Measurements from ENCODE around the gene RAC3.

The RAC3 gene

DNA sequence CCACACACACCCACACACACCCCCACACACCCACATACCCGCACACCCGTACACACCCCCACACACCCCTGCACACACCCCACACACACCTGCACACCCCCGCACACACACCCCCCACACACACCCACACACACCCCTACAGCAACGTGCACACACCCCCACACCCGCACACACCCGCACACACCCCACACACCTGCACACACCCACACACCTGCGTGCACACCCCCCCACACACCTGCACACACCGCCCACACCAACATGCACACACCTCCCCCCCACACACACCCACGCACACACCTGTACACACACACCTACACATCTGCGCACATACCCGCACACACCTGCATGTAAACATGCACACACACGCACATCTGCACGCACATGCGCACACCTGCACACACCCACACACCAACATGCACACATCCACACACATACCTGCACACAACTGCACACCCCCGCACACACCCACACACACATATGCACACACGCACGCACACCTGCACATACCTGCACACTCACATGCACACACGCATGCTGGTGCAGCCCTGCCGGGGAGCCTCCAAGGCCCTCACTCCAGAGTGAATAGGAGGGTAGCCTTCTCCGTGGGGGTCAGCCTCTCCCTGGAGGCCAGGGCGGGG, 46.6 kb upstream of the RAC3 start:
- no peaks in the 10 kb centered on the region for H3K9me2 ChIP-seq (ENCODE audit: low read depth, low read length)
- no peaks in the 10 kb centered on the region for H3F3A ChIP-seq (ENCODE audit: insufficient read depth, low read length)
- no peaks in the 10 kb centered on the region for H3K4me1 ChIP-seq (ENCODE audit: insufficient read depth, low read length, severe bottlenecking)
- H3K36me3 ChIP-seq (ENCODE audit: insufficient read depth, low read length): peaks cover 34% of the 10 kb centered on the region
- H3K4me2 ChIP-seq (ENCODE audit: low read length): no peak overlapping the region
- no peaks in the 10 kb centered on the region for H4K20me1 ChIP-seq (ENCODE audit: insufficient read depth, low read length)
- H3K27me3 ChIP-seq (ENCODE audit: insufficient read depth, low read length): no peaks in the 10 kb centered on the region
- no peak overlapping the region for H2AFZ ChIP-seq (ENCODE audit: low read length)
- no peak overlapping the region for H3K9ac ChIP-seq (ENCODE audit: low read length)
- TF ChIP-seq CTCF (IDR thresholded peaks at IDR 0.05; ENCODE audit: low read length) (no peak), EZH2 (IDR thresholded peaks at IDR 0.05; ENCODE audit: borderline replicate concordance, low read length) (no peak)
- no peaks in the 10 kb centered on the region for H3K9me3 ChIP-seq (ENCODE audit: low read length)
- no peaks in the 10 kb centered on the region for H3K79me2 ChIP-seq (ENCODE audit: insufficient read depth, low read length)
- no peak overlapping the region for H3K27ac ChIP-seq (ENCODE audit: low read depth, low read length, poor library complexity, severe bottlenecking)
- H3K4me3 ChIP-seq (ENCODE audit: low read depth, low read length, poor library complexity, severe bottlenecking): no peak overlapping the region

GRCh38 chr17:81986606-81987005, 44.9 kb upstream of the RAC3 start:
- H3K9ac ChIP-seq (ENCODE audit: low read length): no peak overlapping the region
- H3K79me2 ChIP-seq (ENCODE audit: insufficient read depth, low read length): no peaks in the 10 kb centered on the region
- no peaks in the 10 kb centered on the region for H3K27me3 ChIP-seq (ENCODE audit: insufficient read depth, low read length)
- H3K4me1 ChIP-seq (ENCODE audit: insufficient read depth, low read length, severe bottlenecking): no peaks in the 10 kb centered on the region
- no peaks in the 10 kb centered on the region for H3K9me2 ChIP-seq (ENCODE audit: low read depth, low read length)
- H3K4me3 ChIP-seq (ENCODE audit: low read depth, low read length, poor library complexity, severe bottlenecking): no peak overlapping the region
- H3K9me3 ChIP-seq (ENCODE audit: low read length): no peaks in the 10 kb centered on the region
- no peaks in the 10 kb centered on the region for H3F3A ChIP-seq (ENCODE audit: insufficient read depth, low read length)
- peaks cover 30% of the 10 kb centered on the region for H3K36me3 ChIP-seq (ENCODE audit: insufficient read depth, low read length)
- H4K20me1 ChIP-seq (ENCODE audit: insufficient read depth, low read length): no peaks in the 10 kb centered on the region
- no peak overlapping the region for H3K4me2 ChIP-seq (ENCODE audit: low read length)
- no peak overlapping the region for H3K27ac ChIP-seq (ENCODE audit: low read depth, low read length, poor library complexity, severe bottlenecking)
- TF ChIP-seq CTCF (IDR thresholded peaks at IDR 0.05; ENCODE audit: low read length): no peak
- TF ChIP-seq EZH2 (IDR thresholded peaks at IDR 0.05; ENCODE audit: borderline replicate concordance, low read length): no peak
- H2AFZ ChIP-seq (ENCODE audit: low read length): no peak overlapping the region

DNA sequence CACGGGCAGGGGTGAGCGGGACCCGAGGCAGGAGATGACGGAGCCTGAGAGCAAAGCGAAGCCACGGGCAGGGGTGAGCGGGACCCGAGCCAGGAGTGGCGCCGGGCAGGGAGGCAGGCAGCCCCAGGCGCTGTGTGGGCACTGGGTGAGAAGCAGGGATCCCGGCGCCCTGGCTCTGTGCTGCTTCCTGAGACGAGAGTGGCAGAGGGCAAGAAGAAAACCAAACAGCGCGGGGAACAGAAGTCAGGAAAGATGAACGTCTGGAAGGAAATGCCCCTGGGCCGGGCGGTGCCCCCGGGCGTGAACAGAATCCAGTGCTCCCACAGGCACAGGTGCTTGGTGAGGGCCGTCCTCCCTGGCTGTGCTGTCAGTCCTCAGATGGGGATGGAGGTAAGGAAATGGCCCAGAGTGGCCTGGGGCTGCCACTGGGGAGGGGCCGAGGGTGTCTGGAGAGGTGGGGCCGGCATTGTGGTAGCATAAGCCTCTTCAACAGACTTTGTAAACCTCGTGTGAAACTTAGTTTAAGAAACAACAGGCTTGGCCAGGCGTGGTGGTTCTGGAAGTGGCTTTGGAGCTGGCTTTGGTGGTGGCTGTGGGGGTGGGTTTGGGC, 44.2 kb upstream of the RAC3 start:
- Histone ChIP-seq H3K4me1 (ENCODE audit: insufficient read depth, low read length, severe bottlenecking) (no peaks in the 10 kb centered on the region), H3K79me2 (ENCODE audit: insufficient read depth, low read length) (no peaks in the 10 kb centered on the region), H3K4me2 (ENCODE audit: low read length) (no peak overlapping the region), H2AFZ (ENCODE audit: low read length) (no peak overlapping the region), H3K27me3 (ENCODE audit: insufficient read depth, low read length) (no peaks in the 10 kb centered on the region), H3K9me2 (ENCODE audit: low read depth, low read length) (no peaks in the 10 kb centered on the region), H3K9ac (ENCODE audit: low read length) (no peak overlapping the region), H3F3A (ENCODE audit: insufficient read depth, low read length) (no peaks in the 10 kb centered on the region), H3K27ac (ENCODE audit: low read depth, low read length, poor library complexity, severe bottlenecking) (no peak overlapping the region), H3K36me3 (ENCODE audit: insufficient read depth, low read length) (peaks cover 30% of the 10 kb centered on the region), H3K4me3 (ENCODE audit: low read depth, low read length, poor library complexity, severe bottlenecking) (no peak overlapping the region), H3K9me3 (ENCODE audit: low read length) (no peaks in the 10 kb centered on the region), H4K20me1 (ENCODE audit: insufficient read depth, low read length) (no peaks in the 10 kb centered on the region)
- no peak for TF ChIP-seq CTCF (IDR thresholded peaks at IDR 0.05; ENCODE audit: low read length)
- no peak for TF ChIP-seq EZH2 (IDR thresholded peaks at IDR 0.05; ENCODE audit: borderline replicate concordance, low read length)

Measured in OCI-LY1 (cell line).